Smooth muscle cell of the brain vasculature (primary cell): Measurements from ENCODE around the gene CATSPERE.
"Not testable (repeated sequence)": the region's sequence is repeated elsewhere in the genome, so short reads cannot be mapped to it uniquely, and the experiment has no call there.

ENCODE experiments used
- DNase-seq: peaks from one replicate; pipeline ENCODE4 v3.0.0-alpha.2; 2012; ENCODE audit warnings: low read depth, low spot score

Gene CATSPERE

GRCh38 chr1:244536316-244536715 is 75.2 kb downstream of the CATSPERE start:
- DNase-seq: no peak

- no peak for DNase-seq
These were observed 84.4 kb downstream of the CATSPERE start for GRCh38 chr1:244545511-244545910.

- DNase-seq: no peak
These were observed 87.6 kb downstream of the CATSPERE start for GRCh38 chr1:244548558-244549115.

GRCh38 chr1:244552336-244552735 is 91.3 kb downstream of the CATSPERE start:
- DNase-seq: no peak

DNA sequence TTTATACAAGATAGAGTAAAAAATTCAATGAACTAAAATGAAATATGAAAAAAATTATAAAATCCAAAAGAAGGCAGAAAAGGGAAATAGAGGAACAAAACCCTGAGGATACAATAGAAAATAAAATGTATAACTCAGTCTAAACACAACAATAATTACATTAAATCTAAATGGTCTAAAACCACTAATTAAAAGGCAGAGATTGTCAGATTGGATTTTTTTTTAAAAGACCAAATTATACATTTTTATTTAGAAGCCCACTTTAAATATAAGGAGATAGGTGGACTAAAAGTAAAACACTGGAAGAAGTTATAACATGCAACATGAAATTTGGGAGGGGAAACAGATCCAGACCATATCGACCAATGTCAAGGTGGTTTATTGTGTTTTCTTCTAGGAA is 95.2 kb downstream of the CATSPERE start:
- DNase-seq: no peak

GRCh38 chr1:244557565-244557964 is 96.5 kb downstream of the CATSPERE start:
- DNase-seq: no peak

GRCh38 chr1:244559561-244559960 is 98.5 kb downstream of the CATSPERE start:
- DNase-seq: no peak

DNA sequence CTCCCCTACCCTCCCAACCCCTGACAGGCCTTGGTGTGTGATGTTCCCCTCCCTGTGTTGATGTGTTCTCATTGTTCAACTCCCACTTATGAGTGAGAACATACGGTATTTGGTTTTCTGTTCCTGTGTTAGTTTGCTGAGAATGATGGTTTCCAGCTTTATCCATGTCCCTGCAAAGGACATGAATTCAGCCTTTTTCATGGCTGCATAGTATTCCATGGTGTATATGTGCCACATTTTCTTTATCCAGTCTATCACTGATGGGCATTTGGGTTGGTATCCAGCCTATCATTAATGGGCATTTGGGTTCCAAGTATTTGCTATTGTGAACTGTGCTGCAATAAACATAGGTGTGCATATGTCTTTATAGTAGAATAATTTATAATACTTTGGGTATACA is 101.8 kb downstream of the CATSPERE start:
- not testable (repeated sequence) for DNase-seq

DNA sequence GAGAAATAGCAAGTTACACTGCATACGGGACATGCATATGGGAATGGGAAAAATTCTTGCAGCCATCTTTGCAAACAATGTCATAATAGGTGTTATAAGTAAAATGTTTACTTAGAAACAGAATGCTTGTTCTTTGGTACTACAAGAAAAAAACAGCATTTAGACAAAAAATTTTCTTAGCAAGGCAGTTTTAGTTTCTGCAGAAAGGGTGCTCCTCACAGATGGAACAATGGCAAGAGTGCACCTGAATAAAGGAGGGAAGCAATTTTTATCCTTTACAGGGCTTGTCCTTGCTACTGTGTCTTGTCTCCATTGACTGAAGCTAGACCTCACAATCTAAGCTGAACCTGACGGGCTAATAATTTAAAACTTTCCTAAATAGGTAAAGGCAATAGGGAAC is 112.7 kb downstream of the CATSPERE start:
- DNase-seq: no peak

DNA sequence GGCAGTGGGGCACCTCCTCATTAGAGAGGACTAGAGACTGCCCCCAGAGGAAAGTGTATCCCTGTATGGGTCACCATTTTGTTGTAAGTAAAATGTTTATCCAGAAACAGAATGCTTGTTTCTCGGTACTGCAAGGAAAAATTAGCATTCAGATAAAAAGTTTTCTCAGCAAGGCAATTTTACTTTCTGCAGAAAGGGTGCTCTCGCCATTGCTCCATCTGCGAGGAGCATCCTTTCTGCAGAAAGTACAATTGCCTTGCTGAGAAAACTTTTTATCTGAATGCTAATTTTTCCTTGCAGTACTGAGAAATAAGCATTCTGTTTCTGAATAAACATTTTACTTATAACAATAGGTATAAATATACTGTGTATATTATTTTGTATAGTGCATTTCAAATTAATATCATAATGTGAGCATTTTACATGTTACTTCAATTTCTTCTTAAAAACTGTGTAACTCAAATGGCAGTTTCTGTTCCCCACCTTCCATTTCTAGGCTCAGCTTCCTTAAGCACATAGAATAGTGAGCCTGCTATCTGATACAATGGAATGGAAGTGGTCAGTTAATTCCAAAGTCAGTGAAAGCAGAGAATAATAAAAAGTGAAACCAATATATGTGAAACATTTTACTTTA is 115.3 kb downstream of the CATSPERE start:
- DNase-seq: no peak

DNA sequence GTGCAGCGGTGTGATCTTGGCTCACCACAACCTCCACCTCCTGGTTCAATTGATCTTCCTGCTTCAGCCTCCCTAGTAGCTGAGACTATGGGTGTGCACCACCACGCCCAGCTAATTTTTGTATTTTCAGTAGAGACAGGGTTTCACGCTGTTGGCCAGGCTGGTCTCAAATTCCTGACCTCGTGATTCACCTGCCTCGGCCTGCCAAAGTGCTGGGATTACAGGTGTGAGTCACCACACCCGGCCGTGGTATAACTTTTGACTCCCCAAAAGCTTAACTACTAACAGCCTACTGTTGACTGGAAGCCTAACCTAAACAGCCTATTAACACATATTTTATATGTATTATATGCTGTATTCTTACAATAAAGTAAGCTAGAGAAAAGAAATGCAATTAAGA is 117.1 kb downstream of the CATSPERE start:
- not testable (repeated sequence) for DNase-seq

GRCh38 chr1:244583358-244583982 is 122.4 kb downstream of the CATSPERE start:
- DNase-seq: no peak

GRCh38 chr1:244585867-244586266 is 124.8 kb downstream of the CATSPERE start:
- DNase-seq: no peak

DNA sequence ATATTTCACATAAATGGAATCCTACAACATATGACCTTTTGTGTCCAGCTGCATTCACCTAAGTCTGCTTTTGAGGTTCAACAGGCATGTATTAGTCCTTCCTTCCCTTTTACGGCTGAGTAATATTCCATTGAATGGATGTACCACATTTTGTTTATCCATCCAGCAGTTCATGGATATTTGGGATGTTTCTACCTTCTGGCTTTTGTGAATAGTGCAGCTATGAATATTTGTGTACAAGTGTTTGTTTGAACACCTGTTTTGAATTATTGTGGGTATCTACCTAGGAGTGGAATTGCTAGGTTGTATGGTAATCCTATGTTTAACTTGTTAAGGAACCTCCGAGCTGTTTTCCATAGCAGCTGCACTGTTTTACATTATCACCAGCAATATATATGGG is 129.6 kb downstream of the CATSPERE start:
- DNase-seq: no peak

GRCh38 chr1:244598611-244599010 is 137.5 kb downstream of the CATSPERE start:
- DNase-seq: no peak

DNA sequence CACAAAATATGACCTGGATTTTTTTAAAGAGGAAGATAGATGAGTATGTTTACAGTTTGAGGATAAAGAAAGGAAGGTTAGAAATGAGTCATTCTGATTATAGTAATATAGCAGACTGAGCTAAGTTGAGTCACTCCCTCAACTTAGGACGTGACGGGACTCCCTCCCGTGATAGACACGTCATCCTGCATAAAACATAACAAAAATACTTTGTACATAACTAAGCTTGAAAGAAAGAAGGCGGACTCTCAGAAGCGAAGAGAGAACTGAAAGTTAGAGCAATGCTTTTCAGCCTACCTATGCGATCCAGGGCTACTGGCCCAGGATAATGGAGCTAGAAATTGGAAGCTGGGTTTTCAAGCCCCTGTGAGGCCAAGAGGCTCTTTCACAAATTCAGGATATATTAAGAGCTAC is 138.9 kb downstream of the CATSPERE start:
- peak; percentile 89 for DNase-seq

DNA sequence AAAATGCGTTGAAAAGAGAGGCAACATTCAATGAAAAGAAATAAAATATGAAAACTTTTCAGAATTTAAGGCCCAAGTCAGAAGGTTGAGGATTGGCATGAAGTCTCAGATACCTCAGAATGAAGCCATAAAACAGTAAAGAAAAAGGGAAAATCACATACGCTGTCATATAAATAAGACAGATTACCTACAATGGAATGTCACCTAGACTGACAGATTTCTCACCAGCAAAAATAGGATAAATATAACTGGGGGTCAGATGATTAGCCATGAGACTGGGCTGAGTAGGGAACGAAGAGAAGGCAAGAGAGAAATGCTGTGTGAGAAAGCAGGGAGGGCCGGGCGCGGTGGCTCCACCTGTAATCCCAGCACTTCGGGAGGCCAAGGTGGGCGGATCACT is 140.3 kb downstream of the CATSPERE start:
- no peak for DNase-seq

DNA sequence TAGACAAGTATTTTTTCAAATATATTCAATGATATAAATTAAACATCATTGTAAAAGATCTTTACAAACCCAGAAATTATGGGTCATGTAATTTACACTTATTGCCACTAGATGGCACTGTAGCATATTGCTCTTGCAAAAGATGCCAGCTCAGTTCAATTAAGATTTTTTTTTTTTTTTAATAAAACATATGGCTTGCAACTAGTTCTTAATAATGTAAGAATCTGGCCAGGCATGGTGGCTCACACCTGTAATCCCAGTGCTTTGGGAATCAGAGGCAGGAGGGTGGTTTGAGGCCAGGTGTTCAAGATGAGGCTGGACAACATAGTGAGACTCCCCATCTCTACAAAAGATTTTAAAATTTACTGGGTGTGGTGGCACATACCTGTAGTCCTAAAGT is 142.4 kb downstream of the CATSPERE start:
- DNase-seq: no peak

- no peak for DNase-seq
These were observed 144.8 kb downstream of the CATSPERE start for GRCh38 chr1:244605835-244606370.

DNA sequence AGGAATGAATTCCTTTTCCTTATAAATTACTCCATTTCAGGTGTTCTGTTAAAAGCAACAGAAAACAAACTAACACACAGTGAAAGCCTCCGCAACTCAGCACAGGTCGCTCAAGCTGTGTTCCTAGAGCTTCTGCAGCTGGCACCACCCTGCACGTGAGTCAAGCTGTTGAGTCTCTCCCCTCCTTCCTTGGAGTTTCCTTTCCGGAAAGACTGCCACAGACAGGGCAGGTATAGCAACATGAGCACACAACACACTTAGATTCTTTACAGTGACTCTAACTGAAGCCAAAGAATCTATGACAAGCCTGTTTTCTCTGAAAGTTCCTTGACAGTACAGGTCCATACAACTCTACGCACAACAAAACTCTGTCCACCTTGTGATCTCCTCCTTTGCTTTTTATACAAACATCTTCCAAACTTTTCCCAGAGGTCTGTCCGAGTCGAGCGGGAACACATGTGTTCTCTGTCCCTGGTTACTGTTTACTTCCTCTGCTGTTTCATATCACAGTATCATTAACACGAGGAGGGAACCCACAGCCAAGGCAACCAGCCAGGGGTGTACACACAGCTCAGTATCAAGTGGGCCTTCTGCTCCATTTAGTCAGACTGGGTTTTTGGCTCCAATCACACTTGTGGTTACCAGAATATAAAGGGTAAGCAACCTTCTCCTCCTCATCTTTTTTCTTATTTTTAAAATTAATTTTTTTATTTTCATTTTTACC is 153.2 kb downstream of the CATSPERE start:
- DNase-seq: no peak

- DNase-seq: no peak
These were observed 153.8 kb downstream of the CATSPERE start for GRCh38 chr1:244614879-244615278.

- DNase-seq: no peak
These were observed 154.2 kb downstream of the CATSPERE start for GRCh38 chr1:244615301-244615700.
